Measurements from ENCODE around the gene TSPAN33. TPM values are rescaled to one million over a fixed set of nuclear protein-coding genes. Genes with fewer than 3 reads are reported as not detected.

TSPAN33 gene
- total and polyA plus RNA-seq, 8 donors = 2.3 to 5.7 (median 5.1) TPM

GRCh38 chr7:129202058-129202777, 57.7 kb downstream of the TSPAN33 start:
- Histone ChIP-seq H3K27me3 (no peaks in the 10 kb centered on the region), H3K9me3 (no peaks in the 10 kb centered on the region), H3K4me1 (no peaks in the 10 kb centered on the region), H3K27ac (no peak overlapping the region), H3K36me3 (no peaks in the 10 kb centered on the region), H3K4me3 (no peak overlapping the region)
- ATAC-seq (no peak), DNase-seq (peak in 1 of 4 donors; percentile 30)
- intact Hi-C loops (cut with DNase I) = no loop called here
- no peak for TF ChIP-seq CTCF (IDR thresholded peaks at IDR 0.05)

GRCh38 chr7:129203050-129203741, 58.7 kb downstream of the TSPAN33 start:
- DNase-seq = peak in 1 of 4 donors; percentile 19
- TF ChIP-seq CTCF (IDR thresholded peaks at IDR 0.05) = no peak
- Histone ChIP-seq H3K36me3 (no peaks in the 10 kb centered on the region), H3K9me3 (no peaks in the 10 kb centered on the region), H3K4me3 (no peak overlapping the region), H3K27me3 (no peaks in the 10 kb centered on the region), H3K4me1 (no peaks in the 10 kb centered on the region), H3K27ac (no peak overlapping the region)
- ATAC-seq = no peak
- intact Hi-C loops (cut with DNase I) = no loop called here

GRCh38 chr7:129205126-129205818, 60.8 kb downstream of the TSPAN33 start:
- H3K9me3 ChIP-seq = no peaks in the 10 kb centered on the region
- DNase-seq (no peak), ATAC-seq (no peak)
- no peak overlapping the region for H3K27ac ChIP-seq
- intact Hi-C loops (cut with DNase I) = no loop called here
- no peak overlapping the region for H3K4me3 ChIP-seq
- no peaks in the 10 kb centered on the region for H3K36me3 ChIP-seq
- H3K4me1 ChIP-seq = no peaks in the 10 kb centered on the region
- TF ChIP-seq CTCF (IDR thresholded peaks at IDR 0.05) = no peak
- H3K27me3 ChIP-seq = peaks cover 0 to 12% of the 10 kb centered on the region in 2 donors

- intact Hi-C loops (cut with DNase I) = no loop called here
- ATAC-seq (no peak), DNase-seq (no peak)
These were observed 61.7 kb downstream of the TSPAN33 start for GRCh38 chr7:129205987-129206785.

More at GRCh38 chr7:129205987-129206785, 61.7 kb downstream of the TSPAN33 start:
- no peak for TF ChIP-seq CTCF (IDR thresholded peaks at IDR 0.05)
- Histone ChIP-seq H3K4me3 (no peak overlapping the region), H3K27me3 (peaks cover 0 to 16% of the 10 kb centered on the region in 2 donors), H3K36me3 (no peaks in the 10 kb centered on the region), H3K27ac (no peak overlapping the region), H3K4me1 (no peaks in the 10 kb centered on the region), H3K9me3 (no peaks in the 10 kb centered on the region)
